NT2/D1 (cell line): ENCODE data around the gene ATP23.

Source experiments
- SUZ12 ChIP-seq: IDR thresholded peaks from 2 replicates; pipeline ENCODE4 v1.6.1; 2011; ENCODE audit not compliant: insufficient read length, insufficient read depth; ENCODE audit errors: extremely low read depth
- YY1 ChIP-seq: IDR thresholded peaks from 2 replicates; pipeline ENCODE4 v1.6.1; 2011; ENCODE audit not compliant: insufficient read length, insufficient read depth
- ZNF274 ChIP-seq: IDR thresholded peaks from 2 replicates; pipeline ENCODE4 v1.6.1; 2011; ENCODE audit warnings: mild to moderate bottlenecking, low read depth, low read length

DNA sequence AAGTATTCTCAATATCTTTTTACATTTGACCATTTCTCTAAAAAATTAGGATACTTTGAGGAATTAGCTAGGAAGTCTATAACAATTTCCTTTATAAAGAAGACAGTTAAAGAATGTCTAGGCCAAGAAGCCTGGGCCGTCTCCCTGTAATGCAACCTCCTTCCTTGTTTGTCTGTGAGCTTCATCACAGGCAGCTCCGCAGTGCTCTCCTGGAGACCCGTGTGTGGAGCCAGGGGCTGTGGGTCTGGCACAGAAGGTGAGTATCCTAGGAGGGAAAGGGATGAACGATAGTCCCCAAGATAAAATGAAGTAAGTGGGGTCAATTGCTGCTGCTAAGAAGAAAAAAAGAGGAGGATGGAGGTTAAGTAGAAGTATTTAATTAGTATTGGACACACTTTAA, 31.8 kb upstream of the ATP23 start:
- TF ChIP-seq ZNF274 (no peak), YY1 (no peak), SUZ12 (no peak)
